IMR-90 (cell line): ENCODE measurements around the gene RUBCN.
"Not testable (repeated sequence)": the region's sequence is repeated elsewhere in the genome, so short reads cannot be mapped to it uniquely, and the experiment has no call there.

Experiments used
- CHD1 ChIP-seq: IDR thresholded peaks from 2 replicates; pipeline ENCODE4 v1.6.1; 2012; ENCODE audit warnings: low read depth, low read length, improper control_type of control experiment
- FOS ChIP-seq: fragments of 150-350 bp; IDR thresholded peaks from 2 replicates; pipeline ENCODE4 v1.6.1; 2016; ENCODE audit warnings: low read depth, low read length
- MAFK ChIP-seq: IDR thresholded peaks from 2 replicates; pipeline ENCODE4 v1.6.1; 2012; ENCODE audit warnings: low read depth, low read length, improper control_type of control experiment
- POLR2A ChIP-seq: IDR thresholded peaks from 2 replicates; pipeline ENCODE4 v1.6.1; 2012; ENCODE audit warnings: mild to moderate bottlenecking, low read depth, low read length
- RAD21 ChIP-seq: IDR thresholded peaks from 2 replicates; pipeline ENCODE4 v1.6.1; 2012; ENCODE audit warnings: low read length, improper control_type of control experiment
- RFX5 ChIP-seq: IDR thresholded peaks from 2 replicates; pipeline ENCODE4 v1.8.0; 2012; ENCODE audit warnings: low read depth, mild to moderate bottlenecking, low read length, moderate library complexity
- SMC3 ChIP-seq: fragments of 150-350 bp; IDR thresholded peaks from 2 replicates; pipeline ENCODE4 v1.6.1; 2016; ENCODE audit warnings: low read depth, mild to moderate bottlenecking, antibody characterized with exemption, low read length, moderate library complexity
- TF ChIP-seq, protein P1 (sequence below): conservative IDR thresholded peaks from 2 replicates; pipeline ENCODE4 v1.5.1; 2012; ENCODE audit warnings: mild to moderate bottlenecking, low read depth, low read length, improper control_type of control experiment
- TF ChIP-seq, protein P2 (sequence below): fragments of 150-350 bp; IDR thresholded peaks from 2 replicates; pipeline ENCODE4 v1.6.1; 2017; ENCODE audit warnings: mild to moderate bottlenecking, antibody characterized with exemption, low read length, low read depth

DNA sequence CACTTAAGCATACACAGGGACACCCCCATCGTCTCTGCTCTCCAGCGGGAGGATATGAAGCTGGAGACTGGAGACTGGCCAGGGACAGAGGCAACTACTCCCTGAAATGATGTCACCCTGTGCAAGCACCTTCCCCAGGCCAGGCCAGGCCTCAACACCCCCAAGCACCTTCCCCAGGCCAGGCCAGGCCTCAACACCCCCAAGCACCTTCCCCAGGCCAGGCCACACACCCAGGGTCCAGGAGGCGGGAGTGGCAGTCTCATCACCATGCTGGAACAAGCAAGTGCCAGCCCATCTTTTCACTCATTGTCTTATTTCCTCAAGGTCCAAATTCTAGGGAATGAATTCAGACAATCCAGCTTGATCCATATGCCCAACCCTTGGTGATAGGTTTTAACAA is 69.4 kb downstream of the RUBCN start:
- TF ChIP-seq, protein P1, sequence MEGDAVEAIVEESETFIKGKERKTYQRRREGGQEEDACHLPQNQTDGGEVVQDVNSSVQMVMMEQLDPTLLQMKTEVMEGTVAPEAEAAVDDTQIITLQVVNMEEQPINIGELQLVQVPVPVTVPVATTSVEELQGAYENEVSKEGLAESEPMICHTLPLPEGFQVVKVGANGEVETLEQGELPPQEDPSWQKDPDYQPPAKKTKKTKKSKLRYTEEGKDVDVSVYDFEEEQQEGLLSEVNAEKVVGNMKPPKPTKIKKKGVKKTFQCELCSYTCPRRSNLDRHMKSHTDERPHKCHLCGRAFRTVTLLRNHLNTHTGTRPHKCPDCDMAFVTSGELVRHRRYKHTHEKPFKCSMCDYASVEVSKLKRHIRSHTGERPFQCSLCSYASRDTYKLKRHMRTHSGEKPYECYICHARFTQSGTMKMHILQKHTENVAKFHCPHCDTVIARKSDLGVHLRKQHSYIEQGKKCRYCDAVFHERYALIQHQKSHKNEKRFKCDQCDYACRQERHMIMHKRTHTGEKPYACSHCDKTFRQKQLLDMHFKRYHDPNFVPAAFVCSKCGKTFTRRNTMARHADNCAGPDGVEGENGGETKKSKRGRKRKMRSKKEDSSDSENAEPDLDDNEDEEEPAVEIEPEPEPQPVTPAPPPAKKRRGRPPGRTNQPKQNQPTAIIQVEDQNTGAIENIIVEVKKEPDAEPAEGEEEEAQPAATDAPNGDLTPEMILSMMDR = not testable (repeated sequence)
- TF ChIP-seq, protein P2, sequence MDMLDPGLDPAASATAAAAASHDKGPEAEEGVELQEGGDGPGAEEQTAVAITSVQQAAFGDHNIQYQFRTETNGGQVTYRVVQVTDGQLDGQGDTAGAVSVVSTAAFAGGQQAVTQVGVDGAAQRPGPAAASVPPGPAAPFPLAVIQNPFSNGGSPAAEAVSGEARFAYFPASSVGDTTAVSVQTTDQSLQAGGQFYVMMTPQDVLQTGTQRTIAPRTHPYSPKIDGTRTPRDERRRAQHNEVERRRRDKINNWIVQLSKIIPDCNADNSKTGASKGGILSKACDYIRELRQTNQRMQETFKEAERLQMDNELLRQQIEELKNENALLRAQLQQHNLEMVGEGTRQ = not testable (repeated sequence)
- TF ChIP-seq POLR2A, RAD21, MAFK, SMC3, CHD1, RFX5, FOS: not testable (repeated sequence)
